Type B pancreatic cell (in vitro differentiated cells): ENCODE data around the gene TMEM120B. TPM values are rescaled to one million over a fixed set of nuclear protein-coding genes. Genes with fewer than 3 reads are reported as not detected.
A peak's percentile ranks its signal among the peaks of the same experiment; 100 is the strongest.

Experiments used
- DNase-seq: peaks from one replicate; pipeline ENCODE4 v3.0.0; 2021; ENCODE audit warnings: mixed read lengths; ENCODE audit not compliant: unreplicated experiment; ENCODE audit errors: extremely low spot score
- H3K27ac Mint-ChIP-seq: 2 replicates; pipeline ENCODE4 v1.8.0; 2021; ENCODE audit warnings: mild to moderate bottlenecking, mixed read lengths
- H3K27me3 Mint-ChIP-seq: 2 replicates; pipeline ENCODE4 v1.8.0; 2021; ENCODE audit warnings: mixed read lengths
- H3K36me3 Mint-ChIP-seq: 2 replicates; pipeline ENCODE4 v1.8.0; 2021; ENCODE audit warnings: mixed read lengths
- H3K4me1 Mint-ChIP-seq: one replicate; pipeline ENCODE4 v1.8.0; 2021; ENCODE audit warnings: mixed read lengths; ENCODE audit not compliant: unreplicated experiment
- H3K4me3 Mint-ChIP-seq: 2 replicates; pipeline ENCODE4 v1.8.0; 2021; ENCODE audit warnings: mild to moderate bottlenecking, mixed read lengths
- H3K9me3 Mint-ChIP-seq: 2 replicates; pipeline ENCODE4 v1.8.0; 2021; ENCODE audit warnings: mixed read lengths
- total RNA-seq: library from RNA; stranded (reverse); gene quantifications from 2 replicates; pipeline ENCODE4 v1.2.1, GENCODE V29; 2021; ENCODE audit warnings: low replicate concordance
- TF ChIP-seq, protein P1 (sequence below): fragments of 200-600 bp; sonication (generic); conservative IDR thresholded peaks from 2 replicates; pipeline ENCODE4 v1.5.0; 2021; ENCODE audit warnings: antibody characterized with exemption, mild to moderate bottlenecking

Gene TMEM120B
- total RNA-seq, 1 donor from 2014 or later: 14.0 TPM

GRCh38 chr12:121779422-121779895 lies 66.9 kb downstream of the TMEM120B start:
- no peak overlapping the region for H3K4me3 Mint-ChIP-seq
- DNase-seq: no peak
- H3K27ac Mint-ChIP-seq: no peak overlapping the region

DNA sequence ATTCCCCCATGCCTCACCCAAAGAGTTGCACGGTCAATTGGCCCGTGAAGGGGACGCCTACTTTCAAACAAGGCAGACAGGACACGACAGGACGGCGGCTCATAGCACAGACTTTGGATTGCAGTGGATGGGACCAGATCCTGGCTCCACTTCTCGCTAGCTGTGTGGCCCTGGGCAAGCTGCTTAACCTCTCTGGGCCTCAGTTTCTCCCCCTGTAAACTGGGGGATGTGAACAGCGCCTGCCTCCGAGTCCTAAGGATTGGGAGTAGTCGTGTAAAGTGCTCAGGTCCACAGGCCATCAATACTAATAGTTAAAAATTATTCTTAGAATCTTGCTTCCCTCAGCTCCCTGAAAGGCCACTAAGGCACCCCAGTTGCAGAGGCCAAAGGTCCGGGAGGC lies 67.9 kb downstream of the TMEM120B start:
- DNase-seq: no peak
- no peaks in the 10 kb centered on the region for H3K36me3 Mint-ChIP-seq
- H3K9me3 Mint-ChIP-seq: no peaks in the 10 kb centered on the region
- H3K4me3 Mint-ChIP-seq: no peak overlapping the region
- H3K4me1 Mint-ChIP-seq: peaks cover 15% of the 10 kb centered on the region
- H3K27ac Mint-ChIP-seq: no peak overlapping the region
- no peaks in the 10 kb centered on the region for H3K27me3 Mint-ChIP-seq
- TF ChIP-seq, protein P1, sequence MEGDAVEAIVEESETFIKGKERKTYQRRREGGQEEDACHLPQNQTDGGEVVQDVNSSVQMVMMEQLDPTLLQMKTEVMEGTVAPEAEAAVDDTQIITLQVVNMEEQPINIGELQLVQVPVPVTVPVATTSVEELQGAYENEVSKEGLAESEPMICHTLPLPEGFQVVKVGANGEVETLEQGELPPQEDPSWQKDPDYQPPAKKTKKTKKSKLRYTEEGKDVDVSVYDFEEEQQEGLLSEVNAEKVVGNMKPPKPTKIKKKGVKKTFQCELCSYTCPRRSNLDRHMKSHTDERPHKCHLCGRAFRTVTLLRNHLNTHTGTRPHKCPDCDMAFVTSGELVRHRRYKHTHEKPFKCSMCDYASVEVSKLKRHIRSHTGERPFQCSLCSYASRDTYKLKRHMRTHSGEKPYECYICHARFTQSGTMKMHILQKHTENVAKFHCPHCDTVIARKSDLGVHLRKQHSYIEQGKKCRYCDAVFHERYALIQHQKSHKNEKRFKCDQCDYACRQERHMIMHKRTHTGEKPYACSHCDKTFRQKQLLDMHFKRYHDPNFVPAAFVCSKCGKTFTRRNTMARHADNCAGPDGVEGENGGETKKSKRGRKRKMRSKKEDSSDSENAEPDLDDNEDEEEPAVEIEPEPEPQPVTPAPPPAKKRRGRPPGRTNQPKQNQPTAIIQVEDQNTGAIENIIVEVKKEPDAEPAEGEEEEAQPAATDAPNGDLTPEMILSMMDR: no peak

More at GRCh38 chr12:121779422-121779895, 66.9 kb downstream of the TMEM120B start:
- Mint-ChIP-seq H3K9me3 (no peaks in the 10 kb centered on the region), H3K4me1 (peaks cover 11% of the 10 kb centered on the region), H3K36me3 (no peaks in the 10 kb centered on the region), H3K27me3 (no peaks in the 10 kb centered on the region)
- TF ChIP-seq, protein P1: no peak

GRCh38 chr12:121781484-121781997 lies 69.0 kb downstream of the TMEM120B start:
- TF ChIP-seq, protein P1: no peak
- no peak for DNase-seq
- H3K27me3 Mint-ChIP-seq: no peaks in the 10 kb centered on the region
- H3K4me3 Mint-ChIP-seq: peak overlapping the region; percentile 30
- H3K9me3 Mint-ChIP-seq: no peaks in the 10 kb centered on the region
- peaks cover 15% of the 10 kb centered on the region for H3K4me1 Mint-ChIP-seq
- H3K36me3 Mint-ChIP-seq: no peaks in the 10 kb centered on the region
- peak overlapping the region; percentile 72 for H3K27ac Mint-ChIP-seq

DNA sequence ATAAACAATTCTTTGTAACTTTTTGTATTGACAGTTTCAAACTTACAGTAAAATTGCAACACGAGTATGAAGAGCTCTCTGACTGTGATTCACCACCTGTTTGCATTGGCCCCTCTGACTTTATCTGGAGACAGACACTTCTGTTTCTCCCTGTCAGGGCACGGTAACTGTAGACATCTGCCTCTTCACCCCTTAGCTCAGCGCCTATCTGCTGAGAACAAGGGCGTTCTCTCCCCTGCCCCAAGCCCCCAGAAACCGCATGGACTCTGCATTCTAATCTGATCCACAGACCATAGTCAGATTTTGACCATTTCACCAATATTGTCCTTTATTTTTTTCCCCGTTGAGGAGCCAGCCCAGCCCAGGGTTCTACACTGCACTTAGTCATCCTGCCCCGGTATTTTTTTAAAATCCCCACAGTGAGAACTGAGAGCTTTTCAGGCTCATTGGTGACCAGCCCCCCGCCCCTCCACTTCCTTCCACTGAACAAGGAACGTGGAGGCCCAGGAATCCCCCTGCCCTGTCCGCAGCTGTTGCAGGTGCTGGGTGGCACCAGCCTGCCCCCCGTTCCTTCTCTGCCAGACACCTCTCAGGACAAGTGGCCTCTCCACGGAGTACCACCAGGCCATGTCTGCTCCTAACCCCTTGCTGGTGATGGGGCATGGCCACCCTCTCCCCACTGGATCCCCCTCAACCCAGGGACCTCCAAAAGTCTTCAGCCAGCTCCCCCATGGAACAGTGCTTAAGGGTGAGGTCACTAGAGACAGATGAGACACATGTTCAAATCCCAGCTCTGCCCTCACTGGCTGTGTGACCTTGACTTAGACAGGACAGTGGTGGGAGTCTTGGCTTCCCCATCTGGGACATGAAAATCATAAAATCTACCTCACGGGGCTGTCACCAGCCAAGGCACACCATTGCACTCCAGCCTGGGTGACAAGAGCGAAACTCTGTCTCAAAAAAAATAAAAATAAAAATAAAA lies 69.7 kb downstream of the TMEM120B start:
- no peak for DNase-seq
- peak overlapping the region; percentile 72 for H3K27ac Mint-ChIP-seq
- peaks cover 15% of the 10 kb centered on the region for H3K4me1 Mint-ChIP-seq
- H3K27me3 Mint-ChIP-seq: no peaks in the 10 kb centered on the region
- TF ChIP-seq, protein P1: no peak
- no peaks in the 10 kb centered on the region for H3K36me3 Mint-ChIP-seq
- peak overlapping the region; percentile 30 for H3K4me3 Mint-ChIP-seq
- H3K9me3 Mint-ChIP-seq: no peaks in the 10 kb centered on the region

DNA sequence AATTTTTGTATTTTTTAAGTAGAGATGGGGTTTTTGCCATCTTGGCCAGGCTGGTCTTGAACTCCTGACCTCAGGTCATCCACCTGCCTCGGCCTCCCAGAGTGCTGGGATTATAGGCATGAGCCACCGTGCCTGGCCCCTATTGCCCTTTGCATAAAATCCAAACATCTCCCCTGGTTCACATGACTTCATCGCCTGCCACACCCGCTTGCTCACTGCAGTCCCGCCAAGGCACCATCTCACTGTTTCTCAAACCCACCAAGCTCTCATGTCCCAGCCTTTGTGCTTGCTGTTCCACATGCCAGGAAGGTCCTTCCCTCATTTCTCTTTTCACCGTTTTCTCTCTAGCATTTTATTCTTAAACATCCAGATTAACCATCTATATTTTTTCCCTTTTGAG lies 71.2 kb downstream of the TMEM120B start:
- H3K4me1 Mint-ChIP-seq: peaks cover 15% of the 10 kb centered on the region
- H3K27me3 Mint-ChIP-seq: no peaks in the 10 kb centered on the region
- peak overlapping the region; percentile 16 for H3K4me3 Mint-ChIP-seq
- no peaks in the 10 kb centered on the region for H3K9me3 Mint-ChIP-seq
- TF ChIP-seq, protein P1: no peak
- no peak for DNase-seq
- H3K36me3 Mint-ChIP-seq: no peaks in the 10 kb centered on the region
- H3K27ac Mint-ChIP-seq: no peak overlapping the region
